HepG2 (cell line): ENCODE measurements around the gene ANKRD13D. TPM values are rescaled to one million over a fixed set of nuclear protein-coding genes. Genes with fewer than 3 reads are reported as not detected.

Source experiments
- ATF6 ChIP-seq: sonication (generic); formaldehyde crosslinking; conservative IDR thresholded peaks from 2 replicates; pipeline ENCODE4 v1.4.0; 2020; ENCODE audit warnings: missing genetic modification reagents
- ATM ChIP-seq: fragments of 450-650 bp; IDR thresholded peaks from 2 replicates; pipeline ENCODE4 v1.7.1; 2017; ENCODE audit warnings: mild to moderate bottlenecking, borderline replicate concordance
- CTCF ChIP-seq: sonication (generic); formaldehyde crosslinking; IDR thresholded peaks from 2 replicates; pipeline ENCODE4 v1.5.0; 2020; ENCODE audit warnings: mild to moderate bottlenecking, missing genetic modification reagents, moderate library complexity
- GPN1 ChIP-seq: sonication (generic); formaldehyde crosslinking; IDR thresholded peaks from 2 replicates; pipeline ENCODE4 v1.5.1; 2020; ENCODE audit warnings: missing genetic modification reagents, borderline replicate concordance
- HIVEP1 ChIP-seq: sonication (generic); formaldehyde crosslinking; IDR thresholded peaks from 2 replicates; pipeline ENCODE4 v1.4.0; 2020; ENCODE audit warnings: mild to moderate bottlenecking, missing genetic modification reagents
- HNRNPH1 ChIP-seq: fragments of 200-400 bp; formaldehyde crosslinking; optimal IDR thresholded peaks from 2 replicates; pipeline ENCODE3; 2017; ENCODE audit warnings: mild to moderate bottlenecking, low read depth, low read length
- ISX ChIP-seq: sonication (generic); formaldehyde crosslinking; conservative IDR thresholded peaks from 2 replicates; pipeline ENCODE4 v1.5.0; 2020; ENCODE audit warnings: missing genetic modification reagents
- JUNB ChIP-seq: sonication (generic); formaldehyde crosslinking; IDR thresholded peaks from 2 replicates; pipeline ENCODE4 v1.8.0; 2022; ENCODE audit warnings: missing genetic modification reagents, mild to moderate bottlenecking, borderline replicate concordance
- KLF16 ChIP-seq, 2 experiments: sonication (generic) in 1 of 2; formaldehyde crosslinking in 1 of 2; IDR thresholded peaks; 2 replicates each; pipeline versions ENCODE4 v1.6.1 to v1.8.0; 2016 to 2023; ENCODE audit warnings: missing genetic modification reagents in 2 of 2, missing compliant biosample characterization in 1 of 2
- LBX2 ChIP-seq: sonication (generic); formaldehyde crosslinking; IDR thresholded peaks from 2 replicates; pipeline ENCODE4 v1.5.0; 2020; ENCODE audit warnings: missing genetic modification reagents, mild to moderate bottlenecking, borderline replicate concordance
- MED13 ChIP-seq: sonication (generic); formaldehyde crosslinking; IDR thresholded peaks from 2 replicates; pipeline ENCODE4 v1.5.0; 2020; ENCODE audit warnings: missing genetic modification reagents
- NCOA1 ChIP-seq: sonication (generic); formaldehyde crosslinking; IDR thresholded peaks from 2 replicates; pipeline ENCODE4 v1.9.0; 2021; ENCODE audit warnings: missing genetic modification reagents
- NR2C2 ChIP-seq: sonication (generic); formaldehyde crosslinking; IDR thresholded peaks from 2 replicates; pipeline ENCODE4 v1.4.0; 2020; ENCODE audit warnings: missing genetic modification reagents, mild to moderate bottlenecking, moderate library complexity, borderline replicate concordance
- NR3C1 ChIP-seq: sonication (generic); formaldehyde crosslinking; IDR thresholded peaks from 2 replicates; pipeline ENCODE4 v1.4.0; 2020; ENCODE audit warnings: missing genetic modification reagents
- PLRG1 ChIP-seq: fragments of 450-650 bp; conservative IDR thresholded peaks from 2 replicates; pipeline ENCODE4 v1.6.1; 2016
- PPARG ChIP-seq: conservative IDR thresholded peaks from 2 replicates; pipeline ENCODE4 v1.6.1; 2016; ENCODE audit warnings: missing biosample characterization, missing genetic modification reagents
- REPIN1 ChIP-seq: sonication (generic); formaldehyde crosslinking; IDR thresholded peaks from 2 replicates; pipeline ENCODE4 v1.8.0; 2022; ENCODE audit warnings: missing genetic modification reagents, low read depth, mild to moderate bottlenecking, borderline replicate concordance
- ZNF24 ChIP-seq: fragments of 450-650 bp; IDR thresholded peaks from 2 replicates; pipeline ENCODE4 v1.6.1; 2017; ENCODE audit warnings: antibody characterized with exemption, mild to moderate bottlenecking
- ZNF274 ChIP-seq: sonication (generic); formaldehyde crosslinking; IDR thresholded peaks from 2 replicates; pipeline ENCODE4 v1.5.1; 2020; ENCODE audit warnings: mild to moderate bottlenecking, missing genetic modification reagents
- ZNF615 ChIP-seq: sonication (generic); formaldehyde crosslinking; IDR thresholded peaks from 2 replicates; pipeline ENCODE4 v1.5.0; 2020; ENCODE audit warnings: mild to moderate bottlenecking, missing genetic modification reagents, borderline replicate concordance
- ZNF737 ChIP-seq: sonication (generic); formaldehyde crosslinking; IDR thresholded peaks from 2 replicates; pipeline ENCODE4 v1.5.0; 2020; ENCODE audit warnings: missing genetic modification reagents, mild to moderate bottlenecking, borderline replicate concordance
- polyA plus RNA-seq, 8 experiments: library from polyadenylated mRNA; depleted of rRNA in 3 of 8; stranded (reverse) in 7 of 8; unstranded in 1 of 8; fragments of >200 nt; fragmentation: Illumina TruSeq in 4 of 8; extraction: Trizol in 4 of 8; gene quantifications; 2 replicates each; pipeline versions ENCODE4 v1.2.1 to v1.2.3, GENCODE V29; 2011 to 2016; ENCODE audit warnings: low read depth in 4 of 8, missing spikeins in 1 of 8, mixed read lengths in 1 of 8; ENCODE audit not compliant: insufficient read depth in 1 of 8
- total RNA-seq, 5 experiments: library from RNA; depleted of rRNA; stranded (reverse); fragments of >200 nt; fragmentation: Illumina TruSeq; extraction: Trizol; gene quantifications; 2 replicates each; pipeline ENCODE4 v1.2.3, GENCODE V29; 2016; ENCODE audit warnings: low read depth in 1 of 5
- TF ChIP-seq, protein P1 (sequence below): sonication (generic); formaldehyde crosslinking; IDR thresholded peaks from 2 replicates; pipeline ENCODE4 v1.5.0; 2020; ENCODE audit warnings: missing genetic modification reagents

ANKRD13D gene
- total and polyA plus RNA-seq, 2 of the 13 experiments (the other 11 are each of a cell fraction or from before 2014, with no cell fraction given) = 18.6 to 27.3 TPM

- TF ChIP-seq PPARG (CRISPR knock-in tag) = peak; percentile 69; the same call in 1 of the 2 replicates
- peak; percentile 74 for TF ChIP-seq CTCF (CRISPR knock-in tag)
- TF ChIP-seq JUNB (CRISPR knock-in tag) = peak; percentile 51; the same call in 1 of the 2 replicates
- peak; percentile 94 for TF ChIP-seq ISX (CRISPR knock-in tag)
- TF ChIP-seq ATM = no peak
- peak; percentile 59 for TF ChIP-seq NR2C2 (CRISPR knock-in tag)
- peak in 1 of 2 experiments; percentile 83; a peak in 2 of 4 replicates for TF ChIP-seq KLF16 (CRISPR knock-in tag; IDR thresholded peaks at IDR 0.05)
- TF ChIP-seq MED13 = peak; percentile 76; the same call in 1 of the 2 replicates
- no peak for TF ChIP-seq NR3C1
- TF ChIP-seq GPN1 = no peak
- no peak for TF ChIP-seq PLRG1
- TF ChIP-seq ZNF274 = 0 out of 2 replicates have a peak, but pooled peaks have one; percentile 88
- TF ChIP-seq ZNF615 (CRISPR knock-in tag) = no peak
- peak; percentile 14 for TF ChIP-seq HNRNPH1
- 0 out of 2 replicates have a peak, but pooled peaks have one; percentile 29 for TF ChIP-seq HIVEP1 (CRISPR knock-in tag)
- TF ChIP-seq REPIN1 = no peak; the same call in none of the 2 replicates
- TF ChIP-seq, protein P1, sequence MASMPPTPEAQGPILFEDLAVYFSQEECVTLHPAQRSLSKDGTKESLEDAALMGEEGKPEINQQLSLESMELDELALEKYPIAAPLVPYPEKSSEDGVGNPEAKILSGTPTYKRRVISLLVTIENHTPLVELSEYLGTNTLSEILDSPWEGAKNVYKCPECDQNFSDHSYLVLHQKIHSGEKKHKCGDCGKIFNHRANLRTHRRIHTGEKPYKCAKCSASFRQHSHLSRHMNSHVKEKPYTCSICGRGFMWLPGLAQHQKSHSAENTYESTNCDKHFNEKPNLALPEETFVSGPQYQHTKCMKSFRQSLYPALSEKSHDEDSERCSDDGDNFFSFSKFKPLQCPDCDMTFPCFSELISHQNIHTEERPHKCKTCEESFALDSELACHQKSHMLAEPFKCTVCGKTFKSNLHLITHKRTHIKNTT = no peak
- TF ChIP-seq NCOA1 (CRISPR knock-in tag) = peak; percentile 84; the same call in 1 of the 2 replicates
- no peak for TF ChIP-seq ZNF24
- TF ChIP-seq LBX2 (CRISPR knock-in tag) = no peak
- no peak for TF ChIP-seq ATF6 (CRISPR knock-in tag)
- TF ChIP-seq ZNF737 = no peak
Measured at GRCh38 chr11:67288452-67289225, 464 bp upstream of the ANKRD13D start (continued).
